Measurements from ENCODE around the gene GRIP2.

The GRIP2 gene

DNA sequence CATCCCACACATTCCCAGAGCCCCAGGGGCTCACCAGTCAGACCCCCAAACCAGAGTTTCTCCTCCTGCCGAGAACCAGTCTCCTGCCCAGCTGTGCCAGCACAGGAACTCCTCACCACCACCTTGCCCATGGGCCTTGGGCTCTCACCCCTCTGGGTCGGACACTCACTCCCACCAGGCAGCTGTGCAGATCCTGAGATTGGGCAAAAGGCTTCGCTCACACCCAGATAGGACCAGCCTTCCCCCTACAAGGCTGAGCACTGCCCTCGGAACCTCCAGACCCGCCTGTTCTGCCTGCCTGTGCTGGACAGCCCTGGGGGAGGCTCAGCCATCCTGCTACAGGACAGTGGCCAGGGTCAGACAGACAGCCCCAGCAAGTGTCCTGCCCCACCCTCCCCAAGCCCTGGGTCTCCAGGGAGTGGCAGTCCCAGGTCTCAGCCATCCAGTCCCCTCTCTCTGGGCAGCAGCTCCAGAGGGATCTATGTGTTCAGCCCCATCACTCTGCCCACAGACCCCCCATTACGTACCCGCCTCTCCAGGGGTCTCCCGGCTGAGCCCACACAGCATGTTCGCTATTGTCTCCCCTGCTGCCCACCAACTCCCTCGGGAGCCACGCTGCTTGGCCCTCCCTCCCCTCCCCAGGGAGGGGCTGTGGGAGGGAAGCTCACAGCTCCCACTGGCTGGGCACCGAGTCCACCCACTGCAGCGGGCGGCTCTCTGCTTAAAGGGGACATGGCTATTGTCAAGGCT, at the start of gene GRIP2:
Gene GRIP2 (minus strand): TSS at position 601 of the 750 bp plus-strand sequence. CDS start 34 bp downstream, at position 567.
- DNase-seq (ENCODE audit: low read depth), result no peak

DNA sequence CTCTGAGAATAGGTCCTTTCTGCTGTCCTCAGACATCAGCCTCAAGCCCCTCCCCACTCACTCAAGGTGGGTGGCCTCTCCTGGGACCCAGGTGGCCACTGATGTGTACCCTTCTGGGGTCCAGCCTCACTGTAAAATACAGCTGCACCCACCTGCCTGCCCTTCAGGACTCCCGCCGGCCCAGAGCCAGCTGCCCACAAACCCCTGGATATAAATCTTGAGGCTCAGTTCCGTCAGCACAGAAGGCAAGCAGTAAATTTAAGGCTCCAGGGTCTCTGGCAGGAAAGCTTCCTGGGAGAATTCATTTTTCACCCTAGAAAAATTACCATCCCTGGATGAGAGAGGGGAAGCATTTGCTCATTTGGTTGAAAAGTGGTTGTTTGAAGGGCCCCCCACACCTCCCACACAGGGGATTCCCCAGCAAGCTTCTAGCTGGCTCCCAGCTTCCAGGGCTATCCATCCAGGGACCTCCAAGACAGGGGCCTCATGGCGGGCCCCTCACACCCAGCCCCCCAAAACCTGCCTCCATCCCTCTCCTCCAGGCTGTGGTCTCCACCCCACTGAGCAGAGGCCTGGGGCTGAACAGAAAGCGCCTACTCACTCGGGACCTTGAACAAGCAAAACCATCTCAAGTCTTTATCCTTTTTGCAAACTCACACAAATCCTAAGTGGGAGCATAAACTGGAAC, 48.4 kb upstream of the GRIP2 start:
- DNase-seq (ENCODE audit: low read depth), result no peak

DNA sequence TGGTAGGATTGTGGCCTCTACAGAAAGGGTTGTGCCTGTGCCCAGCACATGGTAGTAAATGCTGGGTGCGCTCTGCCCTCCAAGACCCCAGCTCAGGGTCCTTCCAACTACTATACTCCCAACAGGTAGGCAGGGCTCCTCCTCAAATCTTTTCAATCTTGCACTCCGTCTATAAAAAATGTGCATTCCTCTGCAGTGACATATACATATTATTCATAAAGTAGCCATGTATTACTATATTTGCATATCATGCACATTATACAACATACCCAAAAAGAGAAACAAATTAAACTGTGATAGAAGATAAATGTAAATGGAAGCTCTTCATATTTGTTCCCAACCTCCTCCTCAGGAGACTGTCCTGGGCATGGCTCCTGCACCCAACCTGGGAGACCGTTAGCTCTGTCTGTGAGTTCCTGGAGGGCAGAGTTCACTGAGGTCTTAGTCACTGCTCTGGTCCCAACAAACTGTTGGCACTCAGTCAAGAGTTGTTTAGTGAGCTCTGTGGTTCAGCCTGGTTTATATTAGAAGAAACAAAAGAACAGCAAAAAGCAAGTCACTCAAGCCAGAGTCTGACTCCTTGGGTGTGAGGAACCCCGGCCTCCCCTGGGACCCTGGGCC, 47.7 kb upstream of the GRIP2 start:
- DNase-seq (ENCODE audit: low read depth), result peak; percentile 69

DNA sequence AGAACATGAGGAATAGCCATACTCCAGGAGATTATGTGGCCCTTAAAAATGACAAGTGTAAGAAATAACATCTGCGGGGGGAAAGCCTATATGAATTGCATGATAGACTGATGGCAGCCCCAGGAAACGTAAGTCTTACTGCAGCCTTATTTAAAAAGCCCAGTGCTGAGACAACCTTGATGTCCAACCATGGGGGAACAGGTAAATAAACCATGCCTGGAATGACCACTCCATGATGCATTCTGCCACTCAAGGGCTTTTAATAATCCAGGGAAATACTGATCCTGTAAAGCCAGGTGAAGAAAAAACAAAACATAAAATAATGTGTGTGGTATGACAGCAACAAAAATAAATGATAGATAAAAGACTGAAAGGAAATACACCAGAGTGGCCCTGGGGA, 46.5 kb upstream of the GRIP2 start:
- DNase-seq (ENCODE audit: low read depth), result no peak

DNA sequence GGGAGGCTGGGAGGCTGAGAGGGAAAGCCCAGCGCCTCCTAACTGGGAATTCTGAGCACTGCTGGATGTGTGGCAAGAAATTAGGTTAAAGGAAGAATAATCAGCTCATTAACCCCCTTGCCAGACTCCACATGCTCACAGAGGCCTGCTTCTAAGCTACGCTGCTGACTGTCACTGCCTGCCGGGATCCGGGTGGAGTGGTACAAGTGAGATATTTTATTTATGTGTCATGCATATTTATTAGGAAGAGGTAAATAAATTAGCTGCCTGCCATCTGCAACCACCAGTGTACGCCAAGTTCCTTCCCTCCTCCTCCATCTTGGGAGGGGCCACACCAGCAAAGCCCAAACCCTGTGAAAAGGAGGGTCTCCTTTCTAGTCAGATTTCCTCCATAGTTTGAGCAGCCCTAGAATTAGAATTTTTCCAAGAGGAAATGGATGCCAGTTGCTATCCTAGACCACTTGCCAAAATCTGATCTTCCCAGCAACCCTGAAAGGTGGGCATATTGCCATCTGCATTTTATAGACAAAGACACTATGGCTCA, 43.5 kb upstream of the GRIP2 start:
- no peak for DNase-seq (ENCODE audit: low read depth)

DNA sequence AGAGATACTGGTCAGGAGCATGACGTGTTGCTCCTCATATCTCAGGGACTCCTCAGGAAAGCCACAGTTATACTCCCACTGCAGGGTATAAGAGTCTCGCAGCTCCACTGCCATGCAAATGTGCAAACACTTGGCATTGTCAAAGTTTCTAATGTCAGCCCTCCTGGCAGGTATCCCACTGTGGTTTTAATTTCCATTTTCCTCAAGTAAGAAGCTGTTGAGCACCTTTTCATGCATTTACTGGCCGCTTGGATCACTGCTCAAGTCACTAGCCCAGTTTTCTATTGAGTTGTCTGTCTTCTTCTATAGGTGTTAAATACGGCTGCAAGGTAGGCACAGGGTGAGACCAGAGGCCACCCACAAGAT, 41.9 kb upstream of the GRIP2 start:
- DNase-seq (ENCODE audit: low read depth), result no peak

DNA sequence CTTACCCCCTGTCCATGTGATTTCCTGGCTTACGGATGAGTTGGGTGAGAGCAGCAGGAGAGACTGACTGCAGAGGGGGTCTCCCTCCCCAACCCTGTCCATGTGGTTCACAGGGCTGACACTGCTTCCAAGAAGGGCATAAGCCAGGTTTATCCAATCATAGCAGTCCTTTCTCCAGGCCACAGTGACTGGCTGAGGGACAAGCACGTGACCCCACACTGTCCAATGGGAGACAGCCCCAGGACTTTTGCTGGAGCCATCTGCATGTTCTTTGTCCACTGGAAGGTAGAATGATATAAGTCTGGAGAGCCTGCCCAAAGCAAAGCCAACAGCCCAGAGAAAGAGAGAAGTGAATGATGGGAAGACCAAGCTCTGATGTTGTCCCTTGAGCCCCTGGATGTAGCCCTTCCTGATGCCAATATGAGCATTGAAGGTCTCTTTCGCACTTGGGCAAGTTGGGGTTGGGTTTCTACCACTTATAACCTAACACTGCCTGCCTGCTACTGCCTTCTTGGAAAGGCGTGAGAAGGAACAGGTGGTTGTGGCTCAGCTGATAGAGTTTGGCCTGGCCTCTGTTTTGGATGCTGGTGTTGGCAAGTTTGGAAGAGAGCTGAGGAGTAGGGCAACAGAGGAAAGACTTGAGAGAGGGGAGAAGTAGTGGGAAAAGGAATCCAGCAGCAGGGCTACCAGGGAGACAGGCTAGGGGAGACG, 41.3 kb upstream of the GRIP2 start:
- DNase-seq (ENCODE audit: low read depth), result no peak

DNA sequence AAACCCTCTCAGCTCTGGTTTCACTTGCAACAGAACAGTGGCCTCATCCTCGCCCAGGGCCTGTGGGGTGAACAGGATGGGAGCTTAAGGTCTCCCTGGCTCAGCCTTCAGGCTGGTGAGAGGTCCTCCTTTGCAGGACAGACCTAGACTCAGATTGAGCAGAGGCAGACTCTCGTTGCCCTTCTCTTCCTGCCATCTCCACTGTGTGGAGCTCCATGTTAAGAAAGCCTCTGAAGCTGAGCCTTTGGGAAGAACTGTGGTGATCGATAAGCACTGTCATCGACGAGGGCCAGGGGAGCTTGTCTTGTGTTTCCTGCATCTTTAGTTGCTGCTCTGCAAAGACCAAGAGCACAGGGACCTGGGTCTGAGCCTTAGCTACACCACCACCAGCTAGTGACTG, 37.8 kb upstream of the GRIP2 start:
- DNase-seq (ENCODE audit: low read depth), result no peak

DNA sequence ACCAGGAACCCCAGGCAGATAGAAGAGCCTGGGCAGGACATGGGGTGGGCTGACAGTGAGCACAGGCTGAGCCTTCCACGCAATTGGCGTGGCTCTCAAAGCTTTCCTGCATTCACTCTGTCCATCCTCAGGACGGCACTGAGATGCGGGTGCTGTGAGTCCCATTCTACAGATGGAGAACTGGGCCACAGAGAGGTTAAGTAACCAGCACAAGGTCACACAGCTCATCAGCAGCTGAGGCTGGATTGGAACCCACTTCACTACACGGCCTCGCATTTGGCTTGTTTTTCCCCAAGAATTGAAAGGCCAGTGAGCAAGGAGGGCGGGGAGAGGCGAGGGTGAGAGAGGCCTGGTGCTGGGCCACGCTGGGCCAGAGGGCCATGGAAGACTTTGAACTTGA, 36.0 kb upstream of the GRIP2 start:
- DNase-seq (ENCODE audit: low read depth), result no peak

DNA sequence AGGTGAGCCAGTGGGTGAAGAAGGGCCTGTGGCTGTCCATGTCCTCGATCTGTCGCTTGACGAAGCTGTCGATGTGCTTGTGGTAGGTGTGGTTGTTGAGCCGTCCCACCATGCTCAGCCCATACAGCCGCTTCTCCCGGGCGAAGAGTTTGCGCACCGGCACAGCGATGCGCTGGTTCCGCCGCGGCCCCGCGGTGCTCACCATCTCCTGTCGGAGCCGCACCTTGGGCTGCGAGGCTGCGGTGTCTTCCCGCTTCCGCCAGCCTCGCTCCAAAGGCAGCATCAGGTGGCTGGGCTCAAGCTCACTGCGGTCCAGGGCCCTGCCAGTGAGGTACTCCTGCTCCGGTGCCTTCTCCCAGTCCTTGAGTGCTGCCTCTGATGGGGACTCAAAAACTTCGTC, 34.0 kb upstream of the GRIP2 start:
- DNase-seq (ENCODE audit: low read depth), result no peak

DNA sequence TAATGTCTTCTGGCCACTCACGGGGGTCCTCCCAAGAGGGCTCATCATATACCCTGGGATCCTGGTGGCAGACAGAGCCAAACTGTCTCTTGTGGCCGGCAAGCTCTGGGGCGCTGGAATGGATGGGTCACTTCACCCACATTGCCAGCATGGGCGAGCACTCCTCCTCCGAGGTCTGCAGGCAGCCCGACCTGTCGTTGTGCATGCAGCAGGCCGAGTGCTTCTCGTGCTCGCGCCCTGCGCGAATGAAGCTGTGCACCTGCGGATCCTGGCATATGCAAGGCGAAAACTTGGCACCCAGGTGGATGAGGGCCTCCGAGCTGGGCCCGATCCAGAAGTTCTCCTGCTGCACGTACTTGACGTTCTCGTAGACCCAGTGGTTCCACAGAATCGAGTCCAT, 33.6 kb upstream of the GRIP2 start:
- DNase-seq (ENCODE audit: low read depth), result no peak

DNA sequence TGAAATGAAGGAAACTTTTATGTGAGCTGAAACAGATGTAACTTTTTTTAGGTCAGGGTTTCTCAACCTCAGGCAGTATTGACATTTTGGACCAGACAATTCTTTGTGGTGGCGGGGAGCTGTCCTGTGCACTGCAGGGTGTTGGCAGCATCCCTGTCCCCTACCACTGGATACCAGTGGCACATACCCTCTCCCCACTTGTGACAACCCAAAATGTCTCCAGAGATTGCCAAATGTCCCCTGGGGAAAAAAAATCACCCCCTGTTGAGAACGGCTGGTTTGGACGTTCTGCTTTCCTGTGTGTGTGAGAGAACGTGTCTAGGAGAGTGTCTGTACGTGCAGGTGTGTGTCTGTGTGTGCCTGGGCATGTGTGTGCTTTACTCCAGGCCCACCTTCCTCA, 30.7 kb upstream of the GRIP2 start:
- no peak for DNase-seq (ENCODE audit: low read depth)

DNA sequence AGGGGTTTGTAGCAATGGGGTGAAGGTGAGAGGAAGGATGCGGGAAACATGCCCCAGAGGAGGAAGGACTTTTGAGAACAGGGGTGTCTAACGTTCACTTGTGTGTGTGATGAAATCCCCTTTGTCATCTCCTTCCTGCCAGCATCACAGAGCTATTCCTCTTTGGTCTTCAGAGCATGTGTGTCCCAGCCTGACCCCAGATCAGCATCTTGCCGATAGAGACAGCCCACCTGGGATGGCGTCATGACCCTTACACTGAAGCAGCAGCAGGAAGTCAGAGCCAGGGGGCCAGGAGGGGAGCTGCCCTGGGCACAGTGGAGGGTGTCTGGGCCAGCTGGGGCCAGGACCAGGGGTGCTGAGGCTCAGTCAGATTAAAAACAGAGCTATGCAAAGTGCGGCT, 29.9 kb upstream of the GRIP2 start:
- no peak for DNase-seq (ENCODE audit: low read depth)

DNA sequence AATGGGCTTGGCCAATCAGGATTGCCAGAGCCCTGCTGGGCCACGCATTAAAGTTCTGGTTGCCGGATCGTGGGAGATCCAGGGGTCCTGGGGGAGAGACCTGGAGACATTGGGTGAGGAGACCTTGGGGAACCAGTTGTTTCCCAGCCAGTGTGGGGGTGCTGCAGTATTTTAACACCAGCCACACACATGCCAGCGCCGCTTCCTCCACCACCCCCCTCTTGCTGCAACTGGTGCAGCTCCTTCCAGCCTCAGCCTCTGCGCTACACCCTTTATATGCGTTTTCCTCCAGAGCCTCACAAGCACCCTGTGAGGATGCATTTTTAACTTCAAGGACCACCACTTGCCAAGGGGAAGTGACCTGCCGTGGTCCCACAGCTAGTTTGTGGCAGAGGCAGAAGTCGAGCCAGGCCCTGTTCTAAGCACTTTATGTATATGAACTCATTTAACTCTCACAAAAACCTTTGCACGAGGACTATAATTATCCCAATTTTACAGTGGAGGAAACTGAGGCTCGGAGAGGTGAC, 29.4 kb upstream of the GRIP2 start:
- no peak for DNase-seq (ENCODE audit: low read depth)

DNA sequence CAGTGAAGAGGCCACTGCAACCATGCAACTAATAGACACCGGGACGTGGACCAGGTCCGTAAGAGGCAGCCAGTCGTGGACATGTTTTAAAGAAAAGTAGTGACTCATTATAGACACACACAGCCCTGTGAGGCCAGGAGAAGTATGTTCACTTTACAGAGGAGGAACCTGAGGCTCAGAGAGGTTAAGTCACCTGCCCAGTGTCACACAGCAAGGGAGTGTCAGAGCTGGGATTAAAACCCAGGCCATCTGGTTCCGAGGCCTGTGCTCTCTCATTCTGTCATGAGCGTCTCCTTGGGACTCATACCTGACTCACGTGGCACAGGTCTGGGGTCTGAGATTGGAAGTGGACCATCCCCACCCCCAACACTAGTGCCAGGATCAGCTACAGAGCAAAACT, 28.1 kb upstream of the GRIP2 start:
- DNase-seq (ENCODE audit: low read depth), result no peak

DNA sequence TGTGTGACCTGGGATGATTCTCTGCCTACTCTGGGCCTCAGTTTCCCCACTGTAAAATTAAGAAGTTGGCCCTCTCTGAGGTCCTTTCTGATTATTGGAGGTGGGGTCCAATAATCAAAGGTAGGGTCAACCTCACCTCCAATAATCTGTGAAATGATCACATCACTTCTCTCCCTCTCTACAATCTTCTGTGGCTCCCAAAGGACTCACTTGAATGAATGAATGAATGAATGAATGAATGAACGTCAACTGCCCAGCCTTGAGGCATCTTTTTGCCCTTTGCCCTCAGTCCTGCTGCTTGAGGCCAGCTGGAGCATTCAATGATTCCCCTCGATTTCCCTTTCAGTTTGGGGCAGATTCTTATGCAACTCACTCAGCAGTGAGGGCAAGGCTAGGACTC, 26.7 kb upstream of the GRIP2 start:
- DNase-seq (ENCODE audit: low read depth), result no peak

DNA sequence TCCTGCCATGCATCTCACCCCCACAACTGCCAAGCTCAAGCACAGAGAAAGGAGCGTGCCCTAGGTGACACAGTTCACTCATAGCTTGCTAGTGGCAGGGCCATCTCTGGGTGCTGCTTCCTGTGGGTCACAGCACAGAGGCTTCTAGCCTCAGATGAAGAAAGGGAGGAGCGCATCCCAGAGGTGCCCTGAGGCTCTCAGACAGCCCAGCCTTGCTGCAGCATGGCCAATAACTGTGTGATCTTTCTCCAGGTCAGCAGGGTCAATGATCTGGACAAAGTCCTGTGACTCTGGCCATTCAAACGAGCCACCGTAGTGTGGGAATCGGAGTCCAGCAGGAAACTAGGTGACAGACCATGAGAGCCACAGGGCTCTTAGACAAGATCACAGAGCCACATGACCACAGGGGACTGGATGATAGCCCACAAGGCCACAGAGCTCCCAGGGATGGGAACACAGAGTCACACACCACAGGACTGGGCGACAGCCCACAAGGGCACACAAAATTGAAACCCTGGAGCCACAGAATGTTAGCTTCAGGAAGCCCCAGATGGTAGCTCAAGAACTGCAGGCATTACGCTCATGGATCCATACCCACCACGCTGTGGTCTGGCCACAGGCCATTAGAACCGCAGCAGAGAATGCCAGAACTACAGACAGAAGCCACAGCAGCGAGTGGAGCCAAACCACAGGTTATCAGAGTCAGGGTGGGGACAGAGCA, 25.9 kb upstream of the GRIP2 start:
- peak; percentile 70 for DNase-seq (ENCODE audit: low read depth)

DNA sequence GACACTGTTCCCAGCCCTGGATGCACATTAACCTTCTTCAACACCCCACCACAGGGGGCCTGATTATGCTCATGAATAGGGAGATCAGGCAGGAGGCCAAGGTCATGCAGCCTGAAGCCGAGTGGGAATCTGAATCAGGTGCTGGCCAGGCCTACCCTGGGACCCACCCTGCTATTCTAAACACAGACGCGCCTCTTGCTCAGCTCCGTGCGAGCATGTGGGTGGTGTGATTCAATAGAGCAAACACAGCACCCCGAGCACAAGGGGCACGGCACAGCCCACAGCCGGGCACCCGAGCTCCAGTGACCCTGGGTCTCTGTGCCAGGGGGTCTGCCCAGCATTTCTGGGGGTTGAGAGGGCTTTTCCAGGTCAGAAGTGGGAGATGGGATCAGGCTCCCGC, 24.6 kb upstream of the GRIP2 start:
- DNase-seq (ENCODE audit: low read depth), result no peak

DNA sequence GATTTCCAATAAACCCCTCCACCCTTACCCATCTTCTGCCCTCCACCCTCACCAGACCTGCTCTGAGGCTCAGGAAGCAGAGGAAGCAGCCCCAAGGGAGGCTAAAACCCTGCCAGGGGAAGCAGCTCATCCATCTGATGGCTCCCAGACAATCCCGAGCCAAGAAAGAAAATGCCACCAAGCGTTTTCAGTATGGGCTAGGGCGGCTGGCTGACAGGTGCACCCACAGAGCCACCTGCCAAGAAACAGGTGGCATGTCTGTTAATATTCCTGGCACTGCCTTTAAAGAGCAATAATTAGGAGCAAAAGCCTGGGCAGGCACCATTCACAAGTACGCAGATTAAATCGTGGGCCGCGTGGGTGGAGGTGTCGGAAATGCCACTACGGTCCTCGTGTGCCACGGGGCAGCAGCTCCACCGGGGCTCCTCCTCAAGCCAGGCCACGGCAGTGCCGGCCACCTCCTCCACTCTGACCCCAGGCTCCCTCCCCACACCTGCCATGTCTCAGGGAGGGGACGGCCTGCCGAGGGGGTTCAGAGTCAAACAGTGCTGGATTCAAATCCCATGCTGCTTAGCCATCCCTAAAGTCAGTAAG, 23.9 kb upstream of the GRIP2 start:
- no peak for DNase-seq (ENCODE audit: low read depth)

DNA sequence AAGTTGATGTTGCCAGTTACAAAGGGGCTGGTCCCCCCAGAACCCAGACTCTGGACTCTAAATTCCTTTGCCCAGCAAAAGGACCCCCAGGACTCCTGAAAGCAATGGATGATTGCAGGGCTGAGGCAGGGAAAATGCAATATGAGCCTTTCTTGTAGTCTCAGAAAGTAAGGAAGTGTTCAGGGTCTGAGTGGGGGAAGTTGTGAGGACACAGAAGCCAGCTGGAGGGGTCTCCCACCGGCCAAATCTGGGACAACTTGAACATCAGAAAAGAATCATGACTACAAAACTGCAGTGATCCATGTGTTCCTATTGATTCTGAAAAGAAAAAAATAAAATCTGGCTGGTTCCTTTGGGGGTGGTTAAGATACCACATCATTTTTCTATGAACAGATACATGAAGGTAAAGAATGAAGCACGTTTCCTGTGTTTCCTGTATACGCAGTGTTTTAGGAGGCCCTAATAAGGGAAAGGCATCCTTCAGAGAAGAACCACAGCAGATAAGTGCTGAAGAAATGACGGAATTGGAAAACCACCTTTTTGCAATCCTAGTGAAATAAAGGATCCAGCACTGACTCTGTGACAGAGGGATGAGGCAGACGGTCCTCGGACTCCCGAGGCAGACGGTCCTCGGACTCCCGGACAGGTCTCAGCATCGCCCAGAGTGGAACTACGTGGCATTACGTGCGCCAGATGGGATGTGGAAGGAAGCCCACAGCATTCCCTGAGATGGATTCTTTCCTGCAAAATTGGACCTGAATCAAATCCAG, 22.2 kb upstream of the GRIP2 start:
- no peak for DNase-seq (ENCODE audit: low read depth)

Measured in iris pigment epithelial cell (primary cell).